ENCODE measurements around the gene PKP3.

DNA sequence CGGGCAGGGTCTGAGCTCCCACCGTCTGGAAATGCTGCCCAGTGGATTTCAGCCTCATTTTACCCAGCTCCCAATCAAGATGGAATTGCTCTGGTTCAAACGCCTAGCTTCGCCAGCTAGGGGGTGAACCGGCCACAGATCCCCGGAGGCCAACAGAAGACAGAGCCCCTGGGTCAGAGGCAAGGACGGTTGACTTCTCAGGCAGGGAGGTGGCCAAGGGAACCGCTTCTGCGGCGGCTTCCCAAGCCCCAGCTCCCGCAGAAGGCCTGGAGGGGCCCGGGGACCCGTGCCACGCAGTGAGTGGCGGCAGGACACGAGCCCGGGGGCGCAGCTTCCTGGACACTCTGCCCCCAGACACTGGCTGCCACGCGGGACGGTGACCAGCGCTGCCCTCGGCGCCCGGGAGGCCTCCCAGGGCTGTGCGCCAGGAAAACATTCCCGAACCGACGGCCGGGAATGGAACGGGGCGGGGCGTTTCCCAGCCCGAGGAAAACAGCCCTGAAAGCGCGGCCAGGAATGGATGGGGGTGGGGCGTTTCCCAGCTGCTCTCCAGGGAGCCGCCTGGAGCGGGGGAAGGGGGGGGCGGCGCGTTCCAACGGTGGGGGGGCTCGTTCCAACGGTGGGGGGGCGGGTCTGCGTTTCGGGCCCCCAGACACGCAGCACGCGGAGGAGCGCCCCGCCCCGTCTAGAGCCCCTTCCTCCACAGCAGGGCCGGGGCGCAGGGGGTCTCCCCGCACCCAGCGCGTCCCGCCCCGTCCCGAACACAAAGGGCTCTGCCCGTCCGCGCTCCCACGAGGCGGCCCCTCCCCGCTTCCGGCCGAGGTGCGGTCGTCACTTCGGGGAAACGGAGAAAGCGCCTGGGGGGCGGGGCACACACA is 38.2 kb upstream of the PKP3 start:
- TF ChIP-seq, protein P1, sequence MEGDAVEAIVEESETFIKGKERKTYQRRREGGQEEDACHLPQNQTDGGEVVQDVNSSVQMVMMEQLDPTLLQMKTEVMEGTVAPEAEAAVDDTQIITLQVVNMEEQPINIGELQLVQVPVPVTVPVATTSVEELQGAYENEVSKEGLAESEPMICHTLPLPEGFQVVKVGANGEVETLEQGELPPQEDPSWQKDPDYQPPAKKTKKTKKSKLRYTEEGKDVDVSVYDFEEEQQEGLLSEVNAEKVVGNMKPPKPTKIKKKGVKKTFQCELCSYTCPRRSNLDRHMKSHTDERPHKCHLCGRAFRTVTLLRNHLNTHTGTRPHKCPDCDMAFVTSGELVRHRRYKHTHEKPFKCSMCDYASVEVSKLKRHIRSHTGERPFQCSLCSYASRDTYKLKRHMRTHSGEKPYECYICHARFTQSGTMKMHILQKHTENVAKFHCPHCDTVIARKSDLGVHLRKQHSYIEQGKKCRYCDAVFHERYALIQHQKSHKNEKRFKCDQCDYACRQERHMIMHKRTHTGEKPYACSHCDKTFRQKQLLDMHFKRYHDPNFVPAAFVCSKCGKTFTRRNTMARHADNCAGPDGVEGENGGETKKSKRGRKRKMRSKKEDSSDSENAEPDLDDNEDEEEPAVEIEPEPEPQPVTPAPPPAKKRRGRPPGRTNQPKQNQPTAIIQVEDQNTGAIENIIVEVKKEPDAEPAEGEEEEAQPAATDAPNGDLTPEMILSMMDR (IDR thresholded peaks at IDR 0.05 in 4 of 5, conservative IDR thresholded peaks at IDR 0.05 in 1 of 5): no peak
- peak; percentile 29 to 47 for TF ChIP-seq POLR2A (IDR thresholded peaks at IDR 0.05)
